Measurements from ENCODE around the gene INPP5A. TPM values are rescaled to one million over a fixed set of nuclear protein-coding genes. Genes with fewer than 3 reads are reported as not detected.
A peak's percentile ranks its signal among the peaks of the same experiment; 100 is the strongest.

The INPP5A gene
- total and polyA plus RNA-seq, 2 experiments from 2014 or later, result 41.2 to 53.6 TPM

GRCh38 chr10:132554053-132554990 is 16.7 kb downstream of the INPP5A start:
- no peak overlapping the region for H2AFZ ChIP-seq
- peaks cover 74% of the 10 kb centered on the region for H4K20me1 ChIP-seq (ENCODE audit: insufficient read depth, poor library complexity, severe bottlenecking)
- peak overlapping the region; percentile 16 for H3K4me2 ChIP-seq
- peaks cover 5% of the 10 kb centered on the region for H3K4me1 ChIP-seq (ENCODE audit: insufficient read depth)
- no peak for DNase-seq (ENCODE audit: low spot score)
- no peaks in the 10 kb centered on the region for H3K9me2 ChIP-seq (replicated peaks; ENCODE audit: insufficient read depth)
- H3K79me2 ChIP-seq, result peaks cover 82% of the 10 kb centered on the region
- 92% methylated on average over 19 of the region's 19 CpGs for WGBS (ENCODE audit: low lambda C conversion rate, missing lambda C conversion rate)
- no peak for TF ChIP-seq EZH2 (IDR thresholded peaks at IDR 0.05; ENCODE audit: borderline replicate concordance)
- no peak for TF ChIP-seq EZH2phosphoT487 (IDR thresholded peaks at IDR 0.05; ENCODE audit: low read depth, severe bottlenecking, unreplicated experiment)
- TF ChIP-seq CTCF (IDR thresholded peaks at IDR 0.05; ENCODE audit: poor library complexity), result no peak
- no peaks in the 10 kb centered on the region for H3K36me3 ChIP-seq (replicated peaks; ENCODE audit: insufficient read depth, low read depth)
- H3K9me3 ChIP-seq (ENCODE audit: low read depth), result no peaks in the 10 kb centered on the region
- H3K27ac ChIP-seq, result no peak overlapping the region
- H3K4me3 ChIP-seq, result no peak overlapping the region
- H3K27me3 ChIP-seq, result no peaks in the 10 kb centered on the region

GRCh38 chr10:132554991-132555647 is 17.5 kb downstream of the INPP5A start:
- H4K20me1 ChIP-seq (ENCODE audit: insufficient read depth, poor library complexity, severe bottlenecking), result peaks cover 73% of the 10 kb centered on the region
- H3K4me3 ChIP-seq, result no peak overlapping the region
- peaks cover 87% of the 10 kb centered on the region for H3K79me2 ChIP-seq
- no peaks in the 10 kb centered on the region for H3K27me3 ChIP-seq
- TF ChIP-seq CTCF (IDR thresholded peaks at IDR 0.05; ENCODE audit: poor library complexity) (no peak), EZH2phosphoT487 (IDR thresholded peaks at IDR 0.05; ENCODE audit: low read depth, severe bottlenecking, unreplicated experiment) (no peak), EZH2 (IDR thresholded peaks at IDR 0.05; ENCODE audit: borderline replicate concordance) (no peak)
- no peak overlapping the region for H3K27ac ChIP-seq
- H3K4me1 ChIP-seq (ENCODE audit: insufficient read depth), result peaks cover 5% of the 10 kb centered on the region
- 82% methylated on average over 16 of the region's 18 CpGs for WGBS (ENCODE audit: low lambda C conversion rate, missing lambda C conversion rate)
- no peak overlapping the region for H3K4me2 ChIP-seq
- no peaks in the 10 kb centered on the region for H3K36me3 ChIP-seq (replicated peaks; ENCODE audit: insufficient read depth, low read depth)
- no peak overlapping the region for H2AFZ ChIP-seq
- no peaks in the 10 kb centered on the region for H3K9me2 ChIP-seq (replicated peaks; ENCODE audit: insufficient read depth)
- no peak for DNase-seq (ENCODE audit: low spot score)
- no peaks in the 10 kb centered on the region for H3K9me3 ChIP-seq (ENCODE audit: low read depth)

- no peaks in the 10 kb centered on the region for H3K9me2 ChIP-seq (replicated peaks; ENCODE audit: insufficient read depth)
- H3K27ac ChIP-seq, result no peak overlapping the region
- H3K27me3 ChIP-seq, result no peaks in the 10 kb centered on the region
- no peaks in the 10 kb centered on the region for H3K9me3 ChIP-seq (ENCODE audit: low read depth)
- no peak overlapping the region for H3K4me3 ChIP-seq
- DNase-seq (ENCODE audit: low spot score), result no peak
- H4K20me1 ChIP-seq (ENCODE audit: insufficient read depth, poor library complexity, severe bottlenecking), result peaks cover 71% of the 10 kb centered on the region
- H3K79me2 ChIP-seq, result peaks cover 87% of the 10 kb centered on the region
- no peak overlapping the region for H2AFZ ChIP-seq
- H3K4me2 ChIP-seq, result no peak overlapping the region
- H3K36me3 ChIP-seq (replicated peaks; ENCODE audit: insufficient read depth, low read depth), result no peaks in the 10 kb centered on the region
- TF ChIP-seq CTCF (IDR thresholded peaks at IDR 0.05; ENCODE audit: poor library complexity) (no peak), EZH2 (IDR thresholded peaks at IDR 0.05; ENCODE audit: borderline replicate concordance) (no peak), EZH2phosphoT487 (IDR thresholded peaks at IDR 0.05; ENCODE audit: low read depth, severe bottlenecking, unreplicated experiment) (no peak)
- H3K4me1 ChIP-seq (ENCODE audit: insufficient read depth), result peaks cover 5% of the 10 kb centered on the region
- WGBS (ENCODE audit: low lambda C conversion rate, missing lambda C conversion rate), result 85% methylated on average over 22 of the region's 22 CpGs
These were observed 18.3 kb downstream of the INPP5A start for GRCh38 chr10:132555648-132556575.
